ENCODE measurements around the gene AMOTL2.

GRCh38 chr3:134372396-134373270, 1.6 kb downstream of the AMOTL2 start:
- TF ChIP-seq CTCF (conservative IDR thresholded peaks at IDR 0.05 in 1 of 2, IDR thresholded peaks at IDR 0.05 in 1 of 2; ENCODE audit: extremely low read depth in 1 of 2, insufficient read depth in 1 of 2, low read depth in 1 of 2, low read length in 2 of 2) (no peak), EZH2 (IDR thresholded peaks at IDR 0.05; ENCODE audit: borderline replicate concordance, low read length) (no peak)
